AG09309 (cell line): ENCODE data around the gene PPFIA1.

Experiments
- DNase-seq: peaks from one replicate; pipeline ENCODE4 v3.0.0-alpha.2; 2010; ENCODE audit warnings: low read depth
- H3K4me3 ChIP-seq: 2 replicates; pipeline ENCODE4 v1.5.1; 2011; ENCODE audit warnings: mild to moderate bottlenecking, low read depth, low read length, moderate library complexity; ENCODE audit not compliant: control insufficient read depth
- CTCF ChIP-seq: IDR thresholded peaks from 2 replicates; pipeline ENCODE4 v1.5.1; 2011; ENCODE audit warnings: mild to moderate bottlenecking, low read depth, low read length, inconsistent platforms; ENCODE audit not compliant: insufficient read depth, control insufficient read depth; ENCODE audit errors: missing control alignments

Gene PPFIA1

GRCh38 chr11:70335511-70335910 is 65.0 kb downstream of the PPFIA1 start:
- TF ChIP-seq CTCF = no peak
- H3K4me3 ChIP-seq = no peak overlapping the region
- DNase-seq = no peak

- no peak overlapping the region for H3K4me3 ChIP-seq
- DNase-seq = no peak
- no peak for TF ChIP-seq CTCF
Observed at GRCh38 chr11:70338594-70338993, 68.1 kb downstream of the PPFIA1 start.

- no peak overlapping the region for H3K4me3 ChIP-seq
- DNase-seq = no peak
- TF ChIP-seq CTCF = no peak
Observed at GRCh38 chr11:70339066-70339465, 68.6 kb downstream of the PPFIA1 start.

- no peak overlapping the region for H3K4me3 ChIP-seq
- TF ChIP-seq CTCF = no peak
- DNase-seq = no peak
Observed at GRCh38 chr11:70341881-70342429, 71.5 kb downstream of the PPFIA1 start.

- H3K4me3 ChIP-seq = no peak overlapping the region
- no peak for TF ChIP-seq CTCF
- DNase-seq = no peak
Observed at GRCh38 chr11:70343636-70344035, 73.1 kb downstream of the PPFIA1 start.

GRCh38 chr11:70348191-70348590 is 77.7 kb downstream of the PPFIA1 start:
- TF ChIP-seq CTCF = no peak
- no peak overlapping the region for H3K4me3 ChIP-seq
- no peak for DNase-seq

GRCh38 chr11:70348608-70349007 is 78.1 kb downstream of the PPFIA1 start:
- DNase-seq = no peak
- no peak for TF ChIP-seq CTCF
- no peak overlapping the region for H3K4me3 ChIP-seq
